Erythroblast (primary cell): ENCODE results near the gene NBEA.

Source experiments
- GATA1 ChIP-seq: IDR thresholded peaks from 2 replicates; pipeline ENCODE4 v1.6.1; 2011; ENCODE audit warnings: low read depth, mild to moderate bottlenecking, control low read depth, low read length, moderate library complexity
- POLR2A ChIP-seq: IDR thresholded peaks from 2 replicates; pipeline ENCODE4 v1.6.1; 2011; ENCODE audit warnings: mild to moderate bottlenecking, low read length

DNA sequence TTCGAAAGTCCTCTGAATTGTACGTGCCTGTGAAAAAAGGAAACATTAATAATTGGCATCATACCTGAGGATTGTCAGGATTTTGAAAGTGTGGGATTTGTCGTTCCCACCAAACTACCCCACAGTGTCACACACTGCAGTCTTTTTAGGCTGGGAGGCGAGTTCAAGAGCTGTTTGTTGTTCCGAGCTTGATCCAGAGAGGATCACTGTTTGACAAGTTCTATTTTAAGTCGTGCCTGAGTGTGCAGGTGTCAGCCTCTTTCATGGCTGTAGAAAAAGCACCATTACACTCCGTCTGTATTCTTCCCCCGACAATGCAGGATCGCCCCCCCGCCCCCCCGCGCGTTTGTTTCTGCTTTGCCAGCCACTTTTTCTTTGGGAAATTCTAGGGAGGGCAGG is 635 bp upstream of the NBEA start:
- TF ChIP-seq POLR2A = no peak
- TF ChIP-seq GATA1 = no peak
